BLaER1 treated with 17β-estradiol and CSF1 and Interleukin-3, amounts not matched to agents 10 nM and 100 nM (cell line): Measurements from ENCODE around the gene AIDA.

Experiments
- H3K27ac ChIP-seq, 11 experiments: shearing (Covaris generic); formaldehyde crosslinking; 2 replicates each; pipeline ENCODE4 v1.8.1; 2022
- H3K27me3 ChIP-seq, 11 experiments: shearing (Covaris generic); formaldehyde crosslinking; 2 replicates each; pipeline ENCODE4 v1.8.1; 2022
- H3K36me3 ChIP-seq, 11 experiments: shearing (Covaris generic); formaldehyde crosslinking; 2 replicates each; pipeline ENCODE4 v1.8.1; 2022
- H3K4me1 ChIP-seq, 10 experiments: shearing (Covaris generic); formaldehyde crosslinking; 2 replicates each; pipeline ENCODE4 v1.8.1; 2022
- H3K4me2 ChIP-seq, 11 experiments: shearing (Covaris generic); formaldehyde crosslinking; 2 replicates each; pipeline ENCODE4 v1.8.1; 2022
- H3K4me3 ChIP-seq, 10 experiments: shearing (Covaris generic); formaldehyde crosslinking; 2 replicates each; pipeline ENCODE4 v1.8.1; 2022
- H3K9ac ChIP-seq, 11 experiments: shearing (Covaris generic); formaldehyde crosslinking; 2 replicates each; pipeline ENCODE4 v1.8.1; 2022
- H3K9me3 ChIP-seq, 11 experiments: shearing (Covaris generic); formaldehyde crosslinking; replicated peaks in 1 of 11; 2 replicates each; pipeline ENCODE4 v1.8.1; 2022
- H4K20me1 ChIP-seq, 11 experiments: shearing (Covaris generic); formaldehyde crosslinking; 2 replicates each; pipeline ENCODE4 v1.8.1; 2022
- Cebpa-rat ChIP-seq, 11 experiments: shearing (Covaris generic); IDR thresholded peaks; 2 replicates each; pipeline ENCODE4 v1.8.1; 2022

The AIDA gene

GRCh38 chr1:222712253-222713090, at the start of gene AIDA, which contains the start of gene BROX:
AIDA (minus strand) TSS chr1:222712491; CDS start chr1:222712317, 174 bp downstream.
BROX (plus strand) TSS chr1:222712564; CDS start chr1:222715700, 3,136 bp downstream.
- no peaks in the 10 kb centered on the region for H3K9me3 ChIP-seq
- H3K27ac ChIP-seq, result peak within 1 kb of the TSS; percentile 96 to 100 (median 99)
- peak within 1 kb of the TSS; percentile 80 to 98 (median 89) for H3K4me3 ChIP-seq
- peaks cover 0 to 39% (median 3%) of the 10 kb centered on the region in 11 experiments; a peak in 8 of 22 replicates for H4K20me1 ChIP-seq
- peaks cover 15 to 33% (median 26%) of the 10 kb centered on the region in 10 experiments for H3K4me1 ChIP-seq
- H3K36me3 ChIP-seq, result peaks cover 20 to 41% (median 34%) of the 10 kb centered on the region in 11 experiments
- no peak for TF ChIP-seq Cebpa-rat (IDR thresholded peaks at IDR 0.05)
- H3K9ac ChIP-seq, result peak within 1 kb of the TSS; percentile 92 to 99 (median 99)
- no peaks in the 10 kb centered on the region for H3K27me3 ChIP-seq
- peak within 1 kb of the TSS; percentile 79 to 90 (median 87) for H3K4me2 ChIP-seq

GRCh38 chr1:222761083-222761482, 48.8 kb upstream of the AIDA start:
- Histone ChIP-seq H3K27me3 (no peaks in the 10 kb centered on the region), H3K27ac (no peak overlapping the region), H4K20me1 (no peaks in the 10 kb centered on the region), H3K36me3 (no peaks in the 10 kb centered on the region), H3K9me3 (peaks cover 0 to 21% (median 10%) of the 10 kb centered on the region in 11 experiments; a peak in 12 of 22 replicates), H3K9ac (no peak overlapping the region), H3K4me3 (no peak overlapping the region), H3K4me2 (no peak overlapping the region), H3K4me1 (peaks cover 0 to 10% (median 0%) of the 10 kb centered on the region in 10 experiments; a peak in 3 of 20 replicates)
- no peak for TF ChIP-seq Cebpa-rat (IDR thresholded peaks at IDR 0.05)

DNA sequence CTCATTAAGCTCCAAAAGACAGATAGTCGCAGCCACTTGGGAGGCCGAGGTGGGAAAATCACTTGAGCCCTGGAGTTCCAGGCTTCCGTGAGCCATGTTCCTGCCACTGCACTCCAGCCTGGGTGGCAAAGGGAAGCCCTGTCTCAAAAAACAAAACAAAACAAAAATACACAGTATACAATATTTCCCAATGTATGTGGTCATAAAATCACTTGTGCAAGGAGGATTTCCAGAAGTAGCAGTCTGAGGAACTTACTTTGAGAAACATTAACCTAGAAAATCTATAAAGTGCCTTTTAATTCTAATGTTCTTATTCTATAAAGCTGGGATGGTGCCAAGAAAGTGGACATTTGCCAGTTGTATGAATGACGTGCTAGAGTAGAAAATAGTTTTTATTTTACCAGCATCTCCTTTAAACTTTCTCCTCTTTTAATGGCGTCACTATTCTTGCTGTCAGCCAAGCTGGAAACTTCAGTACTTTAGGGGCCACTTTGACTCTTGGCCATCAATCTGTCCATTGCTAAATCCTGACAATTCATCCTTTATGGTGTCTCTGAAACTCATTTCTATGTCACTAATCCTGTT, 47.3 kb upstream of the AIDA start:
- Histone ChIP-seq H3K4me2 (peak overlapping the region in 2 of 11 experiments; percentile 40 to 41; a peak in 2 of 22 replicates), H3K27ac (no peak overlapping the region; a peak in 2 of 22 replicates), H3K36me3 (no peaks in the 10 kb centered on the region), H3K9me3 (peaks cover 0 to 15% (median 3%) of the 10 kb centered on the region in 11 experiments; a peak in 7 of 22 replicates), H4K20me1 (no peaks in the 10 kb centered on the region), H3K27me3 (no peaks in the 10 kb centered on the region), H3K4me1 (peaks cover 5 to 23% (median 12%) of the 10 kb centered on the region in 10 experiments), H3K9ac (no peak overlapping the region), H3K4me3 (no peak overlapping the region)
- TF ChIP-seq Cebpa-rat (IDR thresholded peaks at IDR 0.05), result no peak

DNA sequence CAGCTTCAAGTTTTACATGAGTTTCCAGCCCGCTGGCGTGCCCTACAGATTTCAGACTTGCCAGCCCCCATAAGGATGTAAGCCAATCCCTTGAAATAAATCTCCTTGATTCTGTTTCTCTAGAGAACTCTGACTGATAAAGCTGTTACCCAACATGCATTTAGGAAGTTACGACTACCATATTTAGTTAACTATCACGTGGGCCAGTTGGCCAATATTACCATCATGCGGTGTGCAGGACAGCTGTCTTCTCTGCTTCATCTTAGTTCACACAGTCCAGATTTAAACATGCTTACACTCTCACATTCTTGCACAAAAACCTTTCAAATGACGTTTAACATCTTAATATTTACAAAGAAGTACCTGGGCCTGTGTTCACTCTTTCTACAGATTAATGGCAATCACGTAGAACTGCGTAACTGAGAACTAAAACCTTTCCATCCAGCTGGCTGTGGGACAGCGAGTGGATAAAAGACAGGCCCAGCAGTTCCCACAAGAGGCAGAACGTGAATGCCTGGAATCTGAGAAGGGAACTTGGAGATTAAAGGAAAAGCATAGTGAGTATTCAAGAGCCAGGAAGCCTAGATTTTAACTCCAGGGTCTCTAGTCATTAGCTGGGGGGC, 45.5 kb upstream of the AIDA start:
- Histone ChIP-seq H3K27ac (no peak overlapping the region), H3K27me3 (no peaks in the 10 kb centered on the region), H3K9me3 (peaks cover 0 to 12% (median 0%) of the 10 kb centered on the region in 11 experiments; a peak in 3 of 22 replicates), H3K36me3 (no peaks in the 10 kb centered on the region), H3K4me1 (peaks cover 10 to 36% (median 21%) of the 10 kb centered on the region in 10 experiments), H3K4me3 (no peak overlapping the region), H3K4me2 (no peak overlapping the region), H4K20me1 (no peaks in the 10 kb centered on the region), H3K9ac (no peak overlapping the region)
- no peak for TF ChIP-seq Cebpa-rat (IDR thresholded peaks at IDR 0.05)

DNA sequence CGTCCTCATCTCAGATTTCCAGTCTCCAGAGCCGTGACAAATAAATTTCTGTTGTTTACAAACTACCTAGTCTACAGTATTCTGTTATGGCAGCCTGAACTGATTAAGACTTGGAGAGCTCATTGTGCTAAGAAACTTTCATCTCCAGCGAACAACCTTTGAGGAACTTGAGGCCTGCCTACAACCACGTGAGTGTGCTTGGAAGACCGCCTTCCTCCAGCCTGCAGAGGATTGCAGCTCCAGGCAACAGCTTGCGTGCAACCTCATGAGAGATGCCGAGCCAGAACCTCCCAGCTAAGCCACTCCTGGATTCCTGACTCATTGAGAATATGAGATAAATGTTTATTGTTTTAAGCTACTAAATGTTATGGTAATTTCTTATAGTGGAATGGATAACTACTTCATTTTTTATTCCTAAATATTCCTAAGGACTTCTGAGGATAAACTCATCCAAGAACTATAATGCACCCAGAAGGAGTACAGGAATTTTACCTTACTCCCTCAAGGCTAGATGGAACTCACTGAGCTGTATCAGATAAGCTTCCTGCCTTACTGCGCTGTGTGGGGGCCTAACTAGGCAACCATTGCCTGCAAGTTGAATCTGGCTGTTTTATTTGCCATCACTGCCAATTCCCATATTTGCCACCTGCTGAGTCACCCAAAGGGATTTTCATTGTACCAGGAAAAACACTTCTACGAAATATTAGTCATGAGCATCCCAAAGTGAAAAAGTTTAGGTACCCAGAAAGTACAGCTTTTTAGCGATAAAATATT, 42.3 kb upstream of the AIDA start:
- Histone ChIP-seq H3K27ac (peak overlapping the region in 1 of 11 experiments; percentile 7; a peak in 3 of 22 replicates), H3K9ac (no peak overlapping the region), H3K27me3 (no peaks in the 10 kb centered on the region)

GRCh38 chr1:222751255-222751654, 39.0 kb upstream of the AIDA start:
- TF ChIP-seq Cebpa-rat (IDR thresholded peaks at IDR 0.05), result no peak
- Histone ChIP-seq H3K27ac (no peak overlapping the region), H3K4me1 (peaks cover 20 to 48% (median 26%) of the 10 kb centered on the region in 10 experiments), H3K36me3 (no peaks in the 10 kb centered on the region), H3K4me3 (no peak overlapping the region), H3K9me3 (peaks cover 0 to 6% (median 0%) of the 10 kb centered on the region in 11 experiments; a peak in 1 of 22 replicates), H4K20me1 (no peaks in the 10 kb centered on the region), H3K9ac (no peak overlapping the region), H3K4me2 (peak overlapping the region in 5 of 11 experiments; percentile 0 to 75 (median 6); a peak in 4 of 22 replicates), H3K27me3 (no peaks in the 10 kb centered on the region)

More for the DNA sequence above, 42.3 kb upstream of the AIDA start:
- Histone ChIP-seq H3K4me2 (peak overlapping the region; percentile 4 to 69 (median 53)), H3K4me3 (no peak overlapping the region), H3K9me3 (peaks cover 0 to 12% (median 0%) of the 10 kb centered on the region in 11 experiments; a peak in 3 of 22 replicates), H3K4me1 (peaks cover 20 to 55% (median 26%) of the 10 kb centered on the region in 10 experiments), H3K36me3 (no peaks in the 10 kb centered on the region), H4K20me1 (no peaks in the 10 kb centered on the region)
- TF ChIP-seq Cebpa-rat (IDR thresholded peaks at IDR 0.05), result no peak

DNA sequence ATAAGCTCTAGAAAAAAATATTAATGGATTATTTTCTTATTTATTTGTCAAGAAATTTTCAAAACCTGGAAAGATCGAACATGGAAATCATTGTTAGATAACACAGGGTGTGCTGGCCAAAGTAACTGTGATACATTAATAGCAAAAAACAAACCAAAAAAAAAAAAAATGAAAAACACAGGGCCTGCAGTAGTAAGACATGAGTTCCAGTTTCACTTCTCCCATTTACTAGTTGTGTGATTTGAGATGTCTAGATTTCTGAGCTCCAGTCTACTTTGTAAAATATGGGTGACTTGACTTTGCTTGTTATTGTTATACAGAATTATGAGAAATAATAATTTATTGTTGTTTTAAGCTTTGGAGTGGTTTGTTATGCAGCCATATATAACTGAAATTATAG, 38.4 kb upstream of the AIDA start:
- Histone ChIP-seq H3K9ac (no peak overlapping the region), H4K20me1 (no peaks in the 10 kb centered on the region), H3K9me3 (peaks cover 0 to 4% (median 0%) of the 10 kb centered on the region in 11 experiments; a peak in 1 of 22 replicates), H3K4me1 (peaks cover 20 to 46% (median 26%) of the 10 kb centered on the region in 10 experiments), H3K36me3 (no peaks in the 10 kb centered on the region), H3K27me3 (no peaks in the 10 kb centered on the region), H3K27ac (no peak overlapping the region; a peak in 1 of 22 replicates), H3K4me2 (peak overlapping the region in 4 of 11 experiments; percentile 5 to 75 (median 28); a peak in 3 of 22 replicates), H3K4me3 (no peak overlapping the region)
- TF ChIP-seq Cebpa-rat (IDR thresholded peaks at IDR 0.05), result no peak

DNA sequence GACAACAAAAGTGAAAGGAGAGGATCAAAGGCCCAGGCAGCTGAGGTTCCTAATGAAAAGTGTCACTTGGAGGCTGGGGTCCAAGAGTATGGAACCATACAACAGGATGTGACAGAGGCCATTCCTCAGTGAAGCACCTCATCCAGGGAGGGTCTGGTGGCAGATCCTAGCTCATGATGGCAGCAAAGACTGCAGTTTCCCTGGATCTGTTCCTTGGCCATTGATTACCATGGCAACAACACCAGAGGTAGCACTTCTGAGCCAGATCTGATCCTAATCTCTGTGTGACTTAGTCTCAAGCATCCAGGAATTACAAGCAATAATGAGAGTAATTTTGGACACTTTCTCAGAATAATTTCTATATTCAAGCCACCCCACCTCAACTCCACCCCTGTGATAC, 37.6 kb upstream of the AIDA start:
- Histone ChIP-seq H3K36me3 (no peaks in the 10 kb centered on the region), H4K20me1 (no peaks in the 10 kb centered on the region), H3K4me1 (peaks cover 14 to 39% (median 20%) of the 10 kb centered on the region in 10 experiments)

More for the DNA sequence above, 37.6 kb upstream of the AIDA start:
- Histone ChIP-seq H3K27ac (no peak overlapping the region), H3K9me3 (no peaks in the 10 kb centered on the region), H3K9ac (no peak overlapping the region), H3K4me3 (no peak overlapping the region), H3K4me2 (peak overlapping the region in 3 of 11 experiments; percentile 13 to 75 (median 25); a peak in 3 of 22 replicates), H3K27me3 (no peaks in the 10 kb centered on the region)
- no peak for TF ChIP-seq Cebpa-rat (IDR thresholded peaks at IDR 0.05)
